Measurements from ENCODE around the gene EFCC1. TPM values are rescaled to one million over a fixed set of nuclear protein-coding genes. Genes with fewer than 3 reads are reported as not detected.

EFCC1 gene
- total RNA-seq, 1 donor from 2014 or later: 0.67 TPM

DNA sequence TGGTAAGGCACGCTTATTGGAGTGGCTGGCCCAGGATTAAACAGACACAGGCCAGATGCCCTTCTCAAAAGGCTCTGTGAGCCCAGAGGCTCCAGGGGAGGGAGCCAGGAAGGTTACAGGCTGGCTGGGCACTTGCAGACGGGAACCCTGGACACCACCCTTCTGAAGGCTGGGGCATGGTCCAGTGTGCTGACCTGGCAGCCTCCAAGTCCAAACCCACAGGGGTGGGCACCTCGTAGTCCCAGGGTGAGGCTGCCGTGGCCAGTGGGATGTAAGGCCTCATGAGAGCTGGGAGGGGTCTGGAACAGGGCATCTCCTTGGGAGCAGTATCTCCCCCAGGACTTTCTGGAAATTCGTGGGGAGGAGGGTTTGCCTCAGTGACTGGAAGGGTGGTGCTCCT lies 19.6 kb downstream of the EFCC1 start:
- H3K4me1 Mint-ChIP-seq: peaks cover 4% of the 10 kb centered on the region
- H3K36me3 Mint-ChIP-seq: no peaks in the 10 kb centered on the region
- TF ChIP-seq, protein P1, sequence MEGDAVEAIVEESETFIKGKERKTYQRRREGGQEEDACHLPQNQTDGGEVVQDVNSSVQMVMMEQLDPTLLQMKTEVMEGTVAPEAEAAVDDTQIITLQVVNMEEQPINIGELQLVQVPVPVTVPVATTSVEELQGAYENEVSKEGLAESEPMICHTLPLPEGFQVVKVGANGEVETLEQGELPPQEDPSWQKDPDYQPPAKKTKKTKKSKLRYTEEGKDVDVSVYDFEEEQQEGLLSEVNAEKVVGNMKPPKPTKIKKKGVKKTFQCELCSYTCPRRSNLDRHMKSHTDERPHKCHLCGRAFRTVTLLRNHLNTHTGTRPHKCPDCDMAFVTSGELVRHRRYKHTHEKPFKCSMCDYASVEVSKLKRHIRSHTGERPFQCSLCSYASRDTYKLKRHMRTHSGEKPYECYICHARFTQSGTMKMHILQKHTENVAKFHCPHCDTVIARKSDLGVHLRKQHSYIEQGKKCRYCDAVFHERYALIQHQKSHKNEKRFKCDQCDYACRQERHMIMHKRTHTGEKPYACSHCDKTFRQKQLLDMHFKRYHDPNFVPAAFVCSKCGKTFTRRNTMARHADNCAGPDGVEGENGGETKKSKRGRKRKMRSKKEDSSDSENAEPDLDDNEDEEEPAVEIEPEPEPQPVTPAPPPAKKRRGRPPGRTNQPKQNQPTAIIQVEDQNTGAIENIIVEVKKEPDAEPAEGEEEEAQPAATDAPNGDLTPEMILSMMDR (IDR thresholded peaks at IDR 0.05; ENCODE audit: unreplicated experiment): no peak
- no peak for DNase-seq (ENCODE audit: low spot score in 2 of 2, unreplicated experiment in 2 of 2)
- H3K9me3 Mint-ChIP-seq: no peaks in the 10 kb centered on the region
- H3K27ac Mint-ChIP-seq: no peak overlapping the region
- H3K27me3 Mint-ChIP-seq (ENCODE audit: low read depth): peaks cover 36% of the 10 kb centered on the region
- H3K4me3 Mint-ChIP-seq: no peak overlapping the region

DNA sequence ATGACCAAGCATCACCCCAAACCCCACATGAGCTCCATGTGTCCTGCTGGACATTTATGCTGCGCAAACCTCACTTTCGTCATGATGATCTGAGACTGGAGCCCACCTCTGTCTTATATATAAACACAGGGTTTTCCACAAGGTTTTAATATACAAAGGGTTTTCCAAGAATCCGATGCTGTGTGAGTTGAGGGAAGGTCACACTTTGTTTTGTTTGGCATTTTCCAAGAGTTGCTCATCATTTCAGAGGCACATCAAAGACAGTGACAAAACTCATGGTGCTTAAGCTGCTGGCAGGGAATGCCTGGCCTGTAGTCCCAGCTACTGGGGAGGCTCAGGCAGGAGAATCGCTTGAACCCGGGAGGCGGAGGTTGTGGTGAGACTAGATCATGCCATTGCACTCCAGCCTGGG lies 20.0 kb downstream of the EFCC1 start:
- no peaks in the 10 kb centered on the region for H3K9me3 Mint-ChIP-seq
- H3K27me3 Mint-ChIP-seq (ENCODE audit: low read depth): peaks cover 40% of the 10 kb centered on the region
- H3K4me3 Mint-ChIP-seq: no peak overlapping the region
- H3K27ac Mint-ChIP-seq: no peak overlapping the region
- no peaks in the 10 kb centered on the region for H3K36me3 Mint-ChIP-seq
- DNase-seq (ENCODE audit: low spot score in 2 of 2, unreplicated experiment in 2 of 2): no peak
- peaks cover 4% of the 10 kb centered on the region for H3K4me1 Mint-ChIP-seq
- TF ChIP-seq, protein P1 (IDR thresholded peaks at IDR 0.05; ENCODE audit: unreplicated experiment): no peak

DNA sequence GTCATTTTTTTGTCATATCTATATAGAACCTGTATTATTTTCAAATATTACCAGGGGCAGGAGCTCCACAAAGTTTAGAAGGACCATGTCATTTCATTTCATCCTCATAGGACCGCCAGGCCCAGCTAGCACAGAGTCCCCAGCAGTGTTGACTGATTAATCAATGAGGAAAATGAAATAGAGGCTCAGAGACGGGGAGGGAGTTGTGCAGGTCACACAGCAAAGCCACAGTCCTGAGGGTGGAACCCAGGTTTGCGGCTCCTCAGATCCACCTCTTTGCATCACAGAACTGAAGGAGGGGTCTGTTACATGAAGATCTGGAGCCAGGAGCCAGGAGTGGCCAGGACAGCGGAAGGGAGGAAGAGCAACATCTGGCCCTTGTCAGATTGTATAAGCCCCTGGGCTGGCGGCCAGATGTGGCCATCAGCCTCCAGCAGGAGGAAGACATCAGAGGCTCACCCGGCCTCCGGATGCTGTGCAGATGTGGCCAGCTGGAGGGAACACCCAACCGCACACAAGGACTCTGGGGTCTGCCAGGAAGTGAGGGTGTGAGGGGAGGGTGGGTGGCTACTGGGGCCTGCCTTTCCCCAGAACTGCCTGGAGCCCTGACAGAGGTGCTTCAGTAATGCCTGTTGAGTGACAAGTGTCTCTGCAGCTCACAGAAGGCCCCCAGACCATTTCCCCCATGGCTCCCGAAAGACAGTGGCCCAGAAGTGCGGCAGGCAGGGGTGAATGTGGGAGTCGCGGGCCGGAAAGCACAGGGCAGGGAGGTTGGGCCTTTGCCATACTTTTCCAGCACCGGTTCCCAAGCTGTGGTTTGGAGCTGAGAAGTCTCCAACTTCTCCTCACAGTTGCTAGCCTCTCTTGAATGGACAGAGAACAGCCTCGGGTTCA lies 21.3 kb downstream of the EFCC1 start:
- Mint-ChIP-seq H3K4me1 (peaks cover 9% of the 10 kb centered on the region), H3K27me3 (ENCODE audit: low read depth) (peaks cover 47% of the 10 kb centered on the region), H3K27ac (peak overlapping the region; percentile 16), H3K36me3 (no peaks in the 10 kb centered on the region), H3K4me3 (no peak overlapping the region), H3K9me3 (no peaks in the 10 kb centered on the region)
- TF ChIP-seq, protein P1 (IDR thresholded peaks at IDR 0.05; ENCODE audit: unreplicated experiment): no peak
- DNase-seq (ENCODE audit: low spot score in 2 of 2, unreplicated experiment in 2 of 2): peak in 1 of 2 experiments; percentile 51

DNA sequence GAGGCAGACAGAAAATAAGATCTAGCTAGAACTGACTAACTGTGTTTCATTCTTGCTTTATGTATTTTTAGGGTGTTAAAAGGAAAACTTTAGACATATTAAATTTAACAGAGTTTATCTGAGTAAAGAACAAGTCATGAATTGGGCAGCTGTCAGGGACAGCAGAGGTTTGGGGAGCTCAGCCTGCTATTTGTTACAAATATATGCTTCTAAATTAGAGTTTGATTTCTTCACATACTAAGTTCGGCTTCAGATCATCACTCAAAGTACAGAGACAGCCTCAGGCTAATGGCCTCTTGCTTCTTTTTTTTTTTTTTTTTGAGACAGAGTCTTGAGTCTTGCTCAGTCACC lies 21.9 kb downstream of the EFCC1 start:
- DNase-seq (ENCODE audit: low spot score in 2 of 2, unreplicated experiment in 2 of 2): no peak
- no peaks in the 10 kb centered on the region for H3K36me3 Mint-ChIP-seq
- no peaks in the 10 kb centered on the region for H3K9me3 Mint-ChIP-seq
- no peak overlapping the region for H3K4me3 Mint-ChIP-seq
- TF ChIP-seq, protein P1 (IDR thresholded peaks at IDR 0.05; ENCODE audit: unreplicated experiment): no peak
- no peak overlapping the region for H3K27ac Mint-ChIP-seq
- H3K27me3 Mint-ChIP-seq (ENCODE audit: low read depth): peaks cover 47% of the 10 kb centered on the region
- peaks cover 6% of the 10 kb centered on the region for H3K4me1 Mint-ChIP-seq

DNA sequence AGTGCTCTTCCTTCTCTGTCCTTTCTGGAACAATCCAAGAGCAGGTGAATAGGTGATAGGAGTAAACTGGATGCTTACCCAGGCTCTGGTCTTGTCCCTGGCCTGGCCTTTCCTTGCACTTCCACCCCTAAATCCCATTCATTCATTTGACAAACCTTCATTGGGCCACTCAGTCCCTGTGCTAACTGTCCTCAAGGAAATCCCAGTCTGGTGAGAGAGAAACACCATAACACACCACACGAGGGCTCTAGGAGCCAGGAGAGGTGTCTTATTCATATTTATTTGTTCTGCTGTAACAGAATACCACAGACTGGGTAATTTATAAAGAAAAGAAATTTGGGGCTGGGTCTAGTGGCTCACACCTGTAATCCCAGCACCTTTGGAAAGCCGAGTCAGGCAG lies 22.8 kb downstream of the EFCC1 start:
- peaks cover 6% of the 10 kb centered on the region for H3K4me1 Mint-ChIP-seq
- no peaks in the 10 kb centered on the region for H3K9me3 Mint-ChIP-seq
- H3K4me3 Mint-ChIP-seq: no peak overlapping the region
- H3K36me3 Mint-ChIP-seq: no peaks in the 10 kb centered on the region
- DNase-seq (ENCODE audit: low spot score in 2 of 2, unreplicated experiment in 2 of 2): no peak
- TF ChIP-seq, protein P1 (IDR thresholded peaks at IDR 0.05; ENCODE audit: unreplicated experiment): no peak
- no peak overlapping the region for H3K27ac Mint-ChIP-seq
- H3K27me3 Mint-ChIP-seq (ENCODE audit: low read depth): peaks cover 42% of the 10 kb centered on the region
